B cell (primary cell): ENCODE results near the gene SMARCE1.

Experiments
- EZH2 ChIP-seq: IDR thresholded peaks from 2 replicates; pipeline ENCODE4 v1.6.1; 2012; ENCODE audit warnings: borderline replicate concordance, low read depth, mild to moderate bottlenecking, moderate library complexity, low read length; ENCODE audit not compliant: insufficient read depth, poor library complexity, severe bottlenecking
- TF ChIP-seq, protein P1 (sequence below): fragments of 200-600 bp; IDR thresholded peaks from one replicate; pipeline ENCODE4 v1.8.0; 2022; ENCODE audit warnings: antibody characterized with exemption, mild to moderate bottlenecking

DNA sequence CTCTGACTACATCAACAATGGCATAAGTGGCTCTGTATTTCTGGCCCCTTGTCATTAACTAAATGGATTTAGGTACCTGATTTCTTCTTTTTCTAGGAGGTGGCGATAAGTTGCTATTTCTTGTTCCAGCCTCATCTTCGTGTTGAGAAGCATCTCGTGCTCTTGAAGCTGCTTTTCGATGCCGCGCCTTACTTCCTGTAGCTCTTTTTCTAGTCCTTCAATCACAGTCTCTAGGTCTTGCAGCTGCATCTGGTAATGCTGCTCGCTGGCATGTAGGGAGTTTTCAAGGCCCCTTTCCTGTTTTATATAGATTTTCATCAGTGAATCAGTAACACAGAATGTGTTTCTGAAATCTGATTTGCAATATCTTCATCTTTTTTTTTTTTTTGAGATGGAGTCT is 12.3 kb upstream of the SMARCE1 start:
- no peak for TF ChIP-seq EZH2
- TF ChIP-seq, protein P1, sequence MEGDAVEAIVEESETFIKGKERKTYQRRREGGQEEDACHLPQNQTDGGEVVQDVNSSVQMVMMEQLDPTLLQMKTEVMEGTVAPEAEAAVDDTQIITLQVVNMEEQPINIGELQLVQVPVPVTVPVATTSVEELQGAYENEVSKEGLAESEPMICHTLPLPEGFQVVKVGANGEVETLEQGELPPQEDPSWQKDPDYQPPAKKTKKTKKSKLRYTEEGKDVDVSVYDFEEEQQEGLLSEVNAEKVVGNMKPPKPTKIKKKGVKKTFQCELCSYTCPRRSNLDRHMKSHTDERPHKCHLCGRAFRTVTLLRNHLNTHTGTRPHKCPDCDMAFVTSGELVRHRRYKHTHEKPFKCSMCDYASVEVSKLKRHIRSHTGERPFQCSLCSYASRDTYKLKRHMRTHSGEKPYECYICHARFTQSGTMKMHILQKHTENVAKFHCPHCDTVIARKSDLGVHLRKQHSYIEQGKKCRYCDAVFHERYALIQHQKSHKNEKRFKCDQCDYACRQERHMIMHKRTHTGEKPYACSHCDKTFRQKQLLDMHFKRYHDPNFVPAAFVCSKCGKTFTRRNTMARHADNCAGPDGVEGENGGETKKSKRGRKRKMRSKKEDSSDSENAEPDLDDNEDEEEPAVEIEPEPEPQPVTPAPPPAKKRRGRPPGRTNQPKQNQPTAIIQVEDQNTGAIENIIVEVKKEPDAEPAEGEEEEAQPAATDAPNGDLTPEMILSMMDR, result no peak
